K562 (cell line): ENCODE measurements around the gene ZMYM4. TPM values are rescaled to one million over a fixed set of nuclear protein-coding genes. Genes with fewer than 3 reads are reported as not detected.

Experiments
- ATAC-seq: fragments of 200-7000 bp; cut with Tn5 transposase; 3 replicates; pipeline ENCODE4 v1.9.1; 2020; ENCODE audit warnings: moderate library complexity
- BruUV-seq: library from RNA; stranded (reverse); fragments of 400-500 nt; replicated peaks from 2 replicates; lab custom pipeline; 2021; lab: Mats Ljungman, UMichigan
- CTCF ChIA-PET: fragments of 300-600 bp; formaldehyde crosslinking; extraction: SDS; loops from one replicate; lab custom pipeline; 2021; ENCODE audit warnings: low intra/inter-chr PET ratio; lab: Yijun Ruan, JAX
- POLR2A ChIA-PET: fragments of 300-600, 350-650 bp; sonication (Branson Sonifier 250); formaldehyde crosslinking; extraction: SDS; loops from one replicate; lab custom pipeline; 2021; ENCODE audit warnings: antibody characterized with exemption, inconsistent platforms; lab: Yijun Ruan, JAX
- DNase-seq, 4 experiments: peaks; one replicate each; pipeline versions ENCODE4 v3.0.0 to v3.0.0-alpha.2; 2011 to 2018; ENCODE audit warnings: low spot score in 3 of 4, mixed read lengths in 3 of 4; ENCODE audit errors: extremely low read depth in 1 of 4
- FAIRE-seq: peaks from 2 replicates; lab custom pipeline; 2011; peaks lifted over from hg19 to GRCh38; lab: Jason Lieb, UNC
- H2AFZ ChIP-seq: 2 replicates; pipeline ENCODE4 v1.6.0; 2011; ENCODE audit warnings: low read depth, low read length, control low read depth, inconsistent platforms
- H3K27ac ChIP-seq: fragments of 200-600 bp; 3 replicates; pipeline ENCODE4 v1.8.0; 2011; ENCODE audit warnings: low read depth, mild to moderate bottlenecking, control low read depth, inconsistent platforms, low read length, moderate library complexity, mixed read lengths; ENCODE audit errors: extremely low read depth
- H3K27me3 ChIP-seq, 2 experiments: fragments of 300-600 bp in 1 of 2; 2 replicates in 1 of 2; 3 replicates in 1 of 2; pipeline versions ENCODE4 v1.6.0 to v1.8.0; 2011; ENCODE audit warnings: inconsistent platforms in 2 of 2, low read length in 2 of 2, mild to moderate bottlenecking in 1 of 2, mixed read lengths in 1 of 2, moderate library complexity in 1 of 2; ENCODE audit not compliant: control insufficient read depth in 2 of 2, insufficient read depth in 2 of 2
- H3K36me3 ChIP-seq: fragments of 300-600 bp; 3 replicates; pipeline ENCODE4 v1.8.0; 2011; ENCODE audit warnings: mild to moderate bottlenecking, low read length, inconsistent platforms; ENCODE audit not compliant: control insufficient read depth, insufficient read depth
- H3K4me1 ChIP-seq, 2 experiments: fragments of 200-600 bp in 1 of 2; replicated peaks in 1 of 2; 2 replicates in 1 of 2; 3 replicates in 1 of 2; pipeline versions ENCODE4 v1.5.1 to v1.8.0; 2011; ENCODE audit warnings: inconsistent platforms in 2 of 2, low read length in 2 of 2, mild to moderate bottlenecking in 1 of 2, mixed read lengths in 1 of 2, moderate library complexity in 1 of 2; ENCODE audit not compliant: control insufficient read depth in 2 of 2, insufficient read depth in 2 of 2
- H3K4me2 ChIP-seq: 2 replicates; pipeline ENCODE4 v1.6.1; 2011; ENCODE audit warnings: low read length, control low read depth, inconsistent platforms, mixed read lengths; ENCODE audit not compliant: insufficient read depth
- H3K4me3 ChIP-seq: fragments of 200-600 bp; sonication (generic), shearing (Covaris generic); 2 replicates; pipeline ENCODE4 v1.5.1; 2016; ENCODE audit warnings: control low read depth, inconsistent platforms
- H3K79me2 ChIP-seq: fragments of 200-600 bp; 3 replicates; pipeline ENCODE4 v1.8.0; 2011; ENCODE audit warnings: low read length, inconsistent platforms; ENCODE audit not compliant: control insufficient read depth, insufficient read depth
- H3K9ac ChIP-seq, 2 experiments: 2 replicates each; pipeline versions ENCODE4 v1.6.0 to v1.6.1; 2011; ENCODE audit warnings: low read depth in 2 of 2, low read length in 2 of 2, control low read depth in 1 of 2, inconsistent platforms in 1 of 2, mild to moderate bottlenecking in 1 of 2, mixed read lengths in 1 of 2; ENCODE audit not compliant: insufficient read depth in 1 of 2
- H3K9me1 ChIP-seq: one replicate; pipeline ENCODE4 v1.6.0; 2011; ENCODE audit warnings: inconsistent platforms, mild to moderate bottlenecking, low read length, moderate library complexity; ENCODE audit not compliant: control insufficient read depth, insufficient read depth
- H3K9me3 ChIP-seq: replicated peaks from 2 replicates; pipeline ENCODE4 v1.5.1; 2011; ENCODE audit warnings: low read depth, low read length, inconsistent platforms; ENCODE audit not compliant: control insufficient read depth, insufficient read depth
- H4K20me1 ChIP-seq: replicated peaks from 2 replicates; pipeline ENCODE4 v1.6.1; 2011; ENCODE audit warnings: low read length, inconsistent platforms, mixed read lengths; ENCODE audit not compliant: control insufficient read depth, insufficient read depth
- CHD4 ChIP-seq: fragments of 200-600 bp; sonication (generic); IDR thresholded peaks from 3 replicates; pipeline ENCODE4 v1.6.1; 2012; ENCODE audit warnings: low read depth, mild to moderate bottlenecking, mixed read lengths, low read length, inconsistent platforms; ENCODE audit not compliant: insufficient read depth, insufficient replicate concordance, poor library complexity, severe bottlenecking
- CSDE1 ChIP-seq, 2 experiments: fragments of 450-650 bp; IDR thresholded peaks; 2 replicates each; pipeline ENCODE4 v1.6.1; 2016; ENCODE audit warnings: mild to moderate bottlenecking in 1 of 2
- FIP1L1 ChIP-seq: fragments of 200-400 bp; formaldehyde crosslinking; IDR thresholded peaks from 2 replicates; pipeline ENCODE4 v1.6.1; 2018; ENCODE audit warnings: mild to moderate bottlenecking, low read depth, low read length; ENCODE audit not compliant: poor library complexity, severe bottlenecking
- GATA2 ChIP-seq: sonication (generic); formaldehyde crosslinking; IDR thresholded peaks from 2 replicates; pipeline ENCODE4 v1.4.0; 2020; ENCODE audit warnings: mild to moderate bottlenecking, missing genetic modification reagents
- HDAC2 ChIP-seq: fragments of 450-650 bp; IDR thresholded peaks from 2 replicates; pipeline ENCODE4 v1.6.1; 2016; ENCODE audit warnings: mild to moderate bottlenecking
- LCOR ChIP-seq: sonication (generic); formaldehyde crosslinking; IDR thresholded peaks from 2 replicates; pipeline ENCODE4 v1.8.0; 2022; ENCODE audit warnings: mild to moderate bottlenecking, missing genetic modification reagents
- MAFF ChIP-seq: IDR thresholded peaks from 2 replicates; pipeline ENCODE4 v1.6.1; 2012; ENCODE audit warnings: low read length, improper control_type of control experiment
- MTA1 ChIP-seq: fragments of 450-650 bp; IDR thresholded peaks from 2 replicates; pipeline ENCODE4 v1.6.1; 2017; ENCODE audit warnings: borderline replicate concordance
- MTA2 ChIP-seq: fragments of 450-650 bp; IDR thresholded peaks from 2 replicates; pipeline ENCODE4 v1.6.1; 2016; ENCODE audit warnings: low read depth
- NCOR1 ChIP-seq: fragments of 450-650 bp; IDR thresholded peaks from 2 replicates; pipeline ENCODE4 v1.6.1; 2016; ENCODE audit warnings: mild to moderate bottlenecking, moderate library complexity
- NFIC ChIP-seq: fragments of 450-650 bp; IDR thresholded peaks from 2 replicates; pipeline ENCODE4 v1.6.1; 2017; ENCODE audit warnings: mild to moderate bottlenecking, inconsistent platforms
- NKRF ChIP-seq: fragments of 450-650 bp; IDR thresholded peaks from 2 replicates; pipeline ENCODE4 v1.6.1; 2016; ENCODE audit warnings: borderline replicate concordance
- OTX1 ChIP-seq: fragments of 450-650 bp; formaldehyde crosslinking; IDR thresholded peaks from 2 replicates; pipeline ENCODE4 v1.4.0; 2022; ENCODE audit warnings: mild to moderate bottlenecking
- SMARCA5 ChIP-seq: fragments of 450-650 bp; IDR thresholded peaks from 2 replicates; pipeline ENCODE4 v1.6.1; 2016
- SUPT5H ChIP-seq: fragments of 450-650 bp; IDR thresholded peaks from 2 replicates; pipeline ENCODE4 v1.6.1; 2016
- ZC3H8 ChIP-seq: fragments of 450-650 bp; IDR thresholded peaks from 2 replicates; pipeline ENCODE4 v1.6.1; 2017
- WGBS: fragments of 100-300 bp; shearing (Covaris generic); methylation state at CpG from one replicate; pipeline ENCODE4 v1.1.6; 2016; ENCODE audit warnings: low coverage, mixed read lengths; ENCODE audit not compliant: insufficient coverage; ENCODE audit errors: missing lambda C conversion rate; 5-methylcytosine and 5-hydroxymethylcytosine counted together
- in situ Hi-C: fragments of 300-500 bp; cut with MboI; formaldehyde crosslinking; loops from 4 replicates; pipeline ENCODE4 v1.15.0; 2018; ENCODE audit warnings: inconsistent platforms, mixed read lengths
- intact Hi-C: fragments of 100-400 bp; cut with micrococcal nuclease; formaldehyde crosslinking; loops from 2 replicates; pipeline ENCODE4 v1.14.2; 2022
- polyA plus RNA-seq, 8 experiments: library from polyadenylated mRNA; depleted of rRNA in 4 of 8; stranded (reverse) in 5 of 8; unstranded in 3 of 8; fragments of >200 nt; fragmentation: Nextera tagmentation in 2 of 8; fragmentation: Illumina TruSeq in 1 of 8; extraction: Ambion mirVana in 2 of 8; extraction: Trizol in 1 of 8; gene quantifications; 2 replicates each; pipeline versions ENCODE4 v1.2.1 to v1.2.3, GENCODE V29; 2011 to 2014; ENCODE audit warnings: inconsistent platforms in 1 of 8, missing spikeins in 1 of 8
- total RNA-seq, 7 experiments: library from RNA; depleted of rRNA in 6 of 7; stranded (reverse); fragments of >200 nt in 6 of 7; fragmentation: Illumina TruSeq in 2 of 7; extraction: Trizol in 2 of 7; gene quantifications; 2 replicates each; pipeline versions ENCODE4 v1.2.1 to v1.2.3, GENCODE V29; 2011 to 2021; ENCODE audit warnings: low replicate concordance in 1 of 7
- TF ChIP-seq, protein P1 (sequence below): fragments of 450-650 bp; IDR thresholded peaks from 2 replicates; pipeline ENCODE4 v1.7.0; 2016; ENCODE audit warnings: borderline replicate concordance

Gene ZMYM4
- total and polyA plus RNA-seq, 9 of the 15 experiments (the other 6 are each of a cell fraction or from before 2014, with no cell fraction given), result 15.2 to 77.2 (median 63.3) TPM

- Histone ChIP-seq H3K4me2 (no peak overlapping the region), H3K4me1 (peaks cover 19 to 25% of the 10 kb centered on the region in 2 experiments; a peak in 4 of 5 replicates), H3K9me3 (peaks cover 12% of the 10 kb centered on the region), H3K4me3 (no peak overlapping the region), H2AFZ (no peak overlapping the region), H4K20me1 (no peaks in the 10 kb centered on the region), H3K9me1 (no peaks in the 10 kb centered on the region), H3K36me3 (peaks cover 37% of the 10 kb centered on the region), H3K27me3 (no peaks in the 10 kb centered on the region; a peak in 1 of 5 replicates), H3K9ac (peak overlapping the region in 1 of 2 experiments; percentile 58; a peak in 1 of 4 replicates), H3K79me2 (peaks cover 83% of the 10 kb centered on the region), H3K27ac (peak overlapping the region; percentile 81)
- ATAC-seq, result no peak
- in situ Hi-C loops (no loop called here), intact Hi-C loops (no loop called here)
- ChIA-PET CTCF (no interaction called here), POLR2A (interaction anchor here (1.5 kb wide), 1 partner anchor 11 kb away, joined by 4 read pairs; no protein-coding TSS in a partner anchor)
- FAIRE-seq, result no peak
- DNase-seq, result no peak
- WGBS, result 91% methylated on average over 1 of the region's 1 CpG
- no TSS peak for BruUV-seq
- 0 out of 2 replicates have a peak, but pooled peaks have one; percentile 75 for TF ChIP-seq ZC3H8
- no peak for TF ChIP-seq MAFF
- peak; percentile 53 for TF ChIP-seq SUPT5H
- TF ChIP-seq MTA1, result peak; percentile 74; the same call in 1 of the 2 replicates
- TF ChIP-seq SMARCA5, result peak; percentile 76; the same call in 1 of the 2 replicates
- TF ChIP-seq GATA2 (CRISPR knock-in tag), result no peak
- TF ChIP-seq, protein P1, sequence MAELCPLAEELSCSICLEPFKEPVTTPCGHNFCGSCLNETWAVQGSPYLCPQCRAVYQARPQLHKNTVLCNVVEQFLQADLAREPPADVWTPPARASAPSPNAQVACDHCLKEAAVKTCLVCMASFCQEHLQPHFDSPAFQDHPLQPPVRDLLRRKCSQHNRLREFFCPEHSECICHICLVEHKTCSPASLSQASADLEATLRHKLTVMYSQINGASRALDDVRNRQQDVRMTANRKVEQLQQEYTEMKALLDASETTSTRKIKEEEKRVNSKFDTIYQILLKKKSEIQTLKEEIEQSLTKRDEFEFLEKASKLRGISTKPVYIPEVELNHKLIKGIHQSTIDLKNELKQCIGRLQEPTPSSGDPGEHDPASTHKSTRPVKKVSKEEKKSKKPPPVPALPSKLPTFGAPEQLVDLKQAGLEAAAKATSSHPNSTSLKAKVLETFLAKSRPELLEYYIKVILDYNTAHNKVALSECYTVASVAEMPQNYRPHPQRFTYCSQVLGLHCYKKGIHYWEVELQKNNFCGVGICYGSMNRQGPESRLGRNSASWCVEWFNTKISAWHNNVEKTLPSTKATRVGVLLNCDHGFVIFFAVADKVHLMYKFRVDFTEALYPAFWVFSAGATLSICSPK, result peak; percentile 98
- TF ChIP-seq CHD4, result no peak
- peak; percentile 49; the same call in 1 of the 2 replicates for TF ChIP-seq NCOR1
- no peak for TF ChIP-seq HDAC2
- 0 out of 2 replicates have a peak, but pooled peaks have one; percentile 50 for TF ChIP-seq OTX1 (CRISPR knock-in tag)
- peak in 1 of 2 experiments; percentile 81; a peak in 1 of 4 replicates for TF ChIP-seq CSDE1 (IDR thresholded peaks at IDR 0.05)
- no peak for TF ChIP-seq LCOR
- no peak for TF ChIP-seq FIP1L1
- TF ChIP-seq NKRF, result peak; percentile 56
- peak; percentile 48; the same call in 1 of the 2 replicates for TF ChIP-seq MTA2
- peak; percentile 14; the same call in 1 of the 2 replicates for TF ChIP-seq NFIC
Measured at GRCh38 chr1:35280006-35280405, 11.5 kb downstream of the ZMYM4 start.
